GM12873 (cell line): Measurements from ENCODE around the gene SVIL.

Experiments
- CTCF ChIP-seq: IDR thresholded peaks from 2 replicates; pipeline ENCODE4 v1.5.1; 2012; ENCODE audit warnings: low read depth, mild to moderate bottlenecking, moderate library complexity, low read length, control low read depth; ENCODE audit not compliant: insufficient read depth; ENCODE audit errors: missing control alignments

The SVIL gene

DNA sequence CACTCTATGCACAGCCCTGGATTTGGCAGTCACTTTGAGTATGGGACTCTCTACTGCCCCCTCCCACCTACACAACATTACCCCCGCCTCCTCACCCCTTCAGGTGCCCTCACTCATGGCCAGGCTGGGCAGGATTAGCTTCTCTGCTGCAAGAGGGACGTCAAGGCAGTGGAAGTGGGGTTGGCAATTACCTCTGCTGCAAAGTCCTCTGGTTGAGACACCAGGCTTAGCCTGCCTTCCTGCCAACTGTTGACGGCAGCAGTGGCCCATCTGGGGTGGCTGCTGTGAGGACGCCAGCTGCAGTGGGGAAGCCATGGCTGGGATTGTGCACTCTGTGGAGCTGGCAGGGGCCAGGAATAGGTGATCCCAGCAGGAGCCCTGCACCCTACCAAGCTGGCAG is 26.7 kb downstream of the SVIL start:
- no peak for TF ChIP-seq CTCF

DNA sequence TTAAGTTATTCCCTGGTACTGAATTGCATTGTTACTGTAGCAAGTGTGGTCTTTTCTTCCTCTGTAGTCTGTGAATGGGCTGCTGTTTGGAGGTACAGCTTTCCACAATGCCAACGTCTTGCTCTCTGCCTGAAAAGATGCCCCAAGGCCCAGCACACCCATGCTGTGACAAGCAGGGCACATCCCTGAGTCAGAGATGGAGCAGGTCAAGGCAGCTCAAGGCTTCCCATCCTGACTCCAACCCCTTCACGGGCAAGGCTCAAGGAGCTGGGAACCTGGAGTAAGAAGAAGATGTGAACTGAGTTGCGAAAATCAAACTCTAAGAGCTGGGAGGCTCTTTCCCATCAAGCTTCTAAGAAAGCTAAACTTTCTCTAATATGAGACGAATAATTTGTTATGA is 27.2 kb downstream of the SVIL start:
- TF ChIP-seq CTCF: no peak

GRCh38 chr10:29604291-29604825 is 30.4 kb downstream of the SVIL start:
- TF ChIP-seq CTCF: no peak

DNA sequence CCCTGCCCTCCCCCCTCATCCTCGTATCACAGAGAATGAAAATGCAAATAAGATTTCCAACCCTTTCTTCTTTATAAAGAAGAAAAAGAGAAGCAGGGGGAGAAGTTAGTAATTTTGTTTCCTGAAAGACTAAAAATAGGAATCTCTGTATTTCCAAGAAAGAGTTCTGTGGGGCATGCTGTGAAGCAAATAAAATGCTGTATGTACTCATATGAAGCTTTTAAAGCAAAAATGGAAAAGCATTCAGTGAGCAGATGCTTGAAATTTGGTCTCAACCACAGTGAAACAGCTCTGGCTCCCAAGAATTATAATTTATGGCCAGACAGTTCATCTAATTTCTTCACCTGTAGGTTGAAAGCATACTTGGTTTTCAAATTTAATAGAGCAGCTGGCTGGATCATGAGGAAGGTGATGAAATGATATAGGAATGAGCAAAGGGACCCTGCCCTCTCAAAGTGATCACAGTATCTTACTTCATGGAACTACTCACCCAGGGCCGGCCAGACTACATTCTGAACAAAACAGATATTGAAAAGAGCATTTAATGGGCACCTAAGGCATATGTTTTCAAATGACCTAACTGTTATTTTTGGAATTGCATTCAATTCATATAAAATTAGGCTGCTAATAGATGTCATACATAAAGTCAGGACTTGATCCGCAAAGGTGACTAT is 31.4 kb downstream of the SVIL start:
- TF ChIP-seq CTCF: no peak

DNA sequence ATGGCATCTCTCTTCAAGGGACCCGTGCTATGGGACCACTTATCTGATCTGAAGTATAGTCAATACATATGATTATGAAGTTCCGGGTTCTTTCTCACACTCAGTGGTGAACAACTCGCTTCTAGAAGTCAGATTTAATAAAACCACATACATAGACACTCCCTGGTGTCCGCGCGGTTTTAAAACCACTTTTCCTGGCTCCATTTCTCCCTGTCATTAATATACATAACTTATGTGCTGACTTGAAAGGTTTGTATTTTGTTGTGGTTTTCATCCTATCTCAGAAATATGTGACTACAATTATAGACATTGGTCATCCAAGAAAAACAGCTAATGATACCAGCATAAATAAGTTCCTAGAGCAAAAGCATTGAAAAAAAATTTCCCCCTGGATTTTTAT is 34.0 kb downstream of the SVIL start:
- no peak for TF ChIP-seq CTCF

- TF ChIP-seq CTCF: no peak
Measured at GRCh38 chr10:29600067-29600466, 34.7 kb downstream of the SVIL start.

- no peak for TF ChIP-seq CTCF
Measured at GRCh38 chr10:29598851-29599311, 35.9 kb downstream of the SVIL start.

DNA sequence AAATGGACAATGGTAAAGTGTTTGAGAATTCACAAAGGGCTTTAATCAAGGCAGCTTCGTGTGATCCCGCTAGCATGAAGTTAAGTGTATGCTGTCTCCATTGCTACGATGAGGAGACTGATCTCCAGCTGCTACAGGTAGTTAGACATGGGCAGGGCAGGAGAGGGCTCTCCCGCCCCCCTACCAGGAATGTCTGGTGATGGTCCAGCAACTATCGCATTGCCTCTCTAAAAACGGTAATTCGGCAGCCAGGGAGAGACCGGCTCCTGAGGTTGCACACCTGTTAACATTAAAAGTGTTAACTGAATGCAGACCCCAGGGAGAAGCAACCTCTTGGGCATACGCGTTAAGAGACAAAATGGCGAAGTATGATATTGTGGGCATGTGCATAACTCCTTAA is 37.9 kb downstream of the SVIL start:
- no peak for TF ChIP-seq CTCF
